ENCODE measurements around the gene FANCG.

FANCG gene

DNA sequence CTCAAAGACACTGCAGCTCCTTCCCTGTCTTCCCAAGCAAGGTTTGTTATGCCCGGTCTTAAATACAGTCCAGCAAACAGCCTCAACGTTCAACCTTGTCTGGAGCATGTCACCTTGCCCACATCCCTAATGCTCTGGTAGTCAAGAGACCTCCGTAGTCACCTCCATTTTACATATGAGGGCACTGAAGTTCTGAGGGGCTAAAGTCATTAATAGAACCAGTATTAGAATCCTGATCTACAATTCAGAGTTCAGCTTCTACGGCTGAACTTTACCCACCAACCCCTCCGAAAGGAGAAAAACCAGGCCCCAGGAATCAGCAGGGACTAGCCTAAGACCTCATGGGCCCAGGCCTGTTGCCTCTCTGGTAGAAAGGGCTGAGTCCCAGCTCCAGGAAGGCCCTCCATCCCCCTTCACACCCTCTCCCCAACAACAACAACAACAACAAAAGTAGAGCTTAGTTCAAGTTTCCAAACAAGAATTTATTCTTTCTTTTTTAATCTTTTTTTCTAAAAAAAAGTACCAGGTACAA, 24.0 kb upstream of the FANCG start:
- no peak for DNase-seq

DNA sequence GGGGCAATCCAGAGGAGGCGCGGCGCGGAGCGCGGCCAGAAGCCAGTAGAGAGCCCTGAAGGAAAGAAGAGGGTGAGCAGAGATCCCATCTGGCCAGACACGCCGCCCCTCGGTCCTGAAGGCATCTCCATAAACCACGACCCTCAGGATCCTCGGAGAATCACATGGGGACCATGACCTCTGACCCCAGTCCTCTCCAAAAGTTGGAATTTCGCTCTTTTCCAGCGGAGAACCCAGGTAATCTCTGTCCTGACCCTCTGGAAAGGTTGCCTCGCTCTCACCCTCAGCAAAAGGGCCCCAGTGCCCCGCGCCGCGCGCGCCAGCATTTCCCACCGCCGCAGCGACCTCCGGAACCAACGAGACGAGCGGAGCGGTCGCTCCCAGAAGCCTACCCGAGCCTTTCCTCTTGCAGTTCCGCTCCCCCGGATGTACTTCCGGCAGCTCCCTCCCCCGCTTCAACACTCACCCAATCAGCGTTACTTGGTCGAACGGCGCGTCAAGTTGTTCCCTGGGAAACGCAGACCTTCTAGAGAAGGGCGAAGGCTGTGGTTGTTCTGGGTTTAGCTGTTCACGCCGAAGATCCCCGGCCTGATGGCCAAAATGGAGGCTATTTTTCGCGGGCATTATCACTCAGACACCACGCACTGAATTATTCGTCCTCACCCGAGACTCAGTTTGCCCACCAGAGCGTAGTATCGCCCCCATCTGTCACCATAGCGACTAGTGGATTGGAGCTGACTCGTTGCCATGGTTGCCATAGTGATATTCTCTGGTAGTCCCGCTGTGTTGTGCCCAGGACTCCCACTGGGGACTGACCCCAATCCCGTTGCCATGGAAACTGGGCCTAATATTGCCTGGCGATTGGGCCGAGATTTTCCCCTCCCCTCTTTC, 23.3 kb upstream of the FANCG start, which contains the start of gene STOML2:
Gene STOML2 (minus strand): TSS at position 363 of the 891 bp plus-strand sequence. CDS start 37 bp downstream, at position 326.
- peak; percentile 93 for DNase-seq

DNA sequence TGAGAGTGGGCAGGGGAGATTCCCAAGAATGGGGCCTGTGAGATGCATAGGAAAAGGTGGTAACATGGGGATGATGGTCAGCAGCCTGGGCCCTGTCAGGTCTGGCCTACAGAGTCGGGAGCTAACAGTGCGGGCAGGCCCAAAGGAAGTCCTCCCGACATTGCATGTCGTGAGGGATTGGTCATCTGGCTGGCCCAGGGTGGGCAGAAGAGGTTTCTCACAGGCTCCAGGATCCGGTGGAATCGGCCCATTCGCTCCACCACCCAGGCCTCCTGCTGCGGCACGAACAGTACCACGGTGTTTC, 22.7 kb upstream of the FANCG start:
- DNase-seq = no peak

DNA sequence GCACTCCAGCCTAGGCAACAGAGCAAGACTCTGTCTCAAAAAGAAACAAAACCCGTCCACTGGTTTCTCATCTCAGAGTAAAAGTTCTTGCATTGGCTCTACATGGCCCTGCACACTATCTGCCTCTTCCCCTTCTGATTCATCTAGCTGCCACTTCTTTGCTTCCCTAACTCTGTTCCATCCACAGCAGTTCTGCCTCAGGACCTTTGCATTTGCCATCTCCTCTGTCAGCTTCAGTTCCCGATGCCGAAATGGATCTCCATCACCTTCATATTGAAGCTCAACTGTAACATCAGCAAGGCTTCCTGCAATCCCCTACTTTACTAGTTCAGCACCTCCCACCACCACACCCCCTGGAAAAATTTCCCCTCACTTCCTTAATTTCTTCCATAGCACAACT, 17.8 kb upstream of the FANCG start:
- DNase-seq = no peak

DNA sequence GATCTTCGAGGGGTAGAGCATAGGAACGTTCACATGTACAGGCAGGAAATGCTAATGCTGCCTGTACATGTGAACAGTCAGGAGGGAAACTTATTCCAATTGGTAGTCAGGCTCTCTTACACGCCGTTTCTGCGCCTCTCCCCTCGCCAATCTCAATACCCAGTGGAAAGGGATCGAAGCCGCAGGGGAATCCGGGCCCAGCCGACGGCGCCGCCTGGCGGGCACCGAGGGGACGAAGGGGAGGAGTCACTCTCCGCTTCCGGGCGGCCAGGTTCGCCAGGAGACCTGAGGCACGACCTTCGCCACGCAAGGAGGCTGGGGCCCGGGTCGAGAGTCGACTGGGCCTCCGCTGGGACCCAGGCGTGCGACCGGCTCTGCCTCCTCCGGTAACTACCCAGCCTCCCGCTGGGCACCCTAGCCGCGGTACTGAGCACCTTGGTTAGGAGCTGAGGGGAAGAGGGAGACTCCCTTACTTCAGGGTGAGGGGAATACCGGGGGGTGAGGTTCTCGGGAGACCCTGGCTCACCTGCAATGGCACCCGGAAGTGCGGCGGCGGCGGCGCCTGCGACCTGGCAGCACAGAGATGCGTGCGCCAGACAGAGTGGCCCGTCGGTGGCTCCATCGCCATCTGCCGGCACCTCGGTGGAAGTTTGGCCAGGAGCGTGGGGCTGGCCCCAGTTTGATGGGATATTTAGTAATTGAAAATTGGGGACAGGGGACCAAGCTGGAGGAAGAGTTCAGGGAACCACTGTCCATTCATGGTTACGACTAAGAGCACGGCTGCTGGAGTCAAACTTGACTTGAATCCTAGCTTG, 16.5 kb upstream of the FANCG start, which contains the start of gene PIGO:
Gene PIGO (minus strand): TSS at position 557 of the 815 bp plus-strand sequence. CDS start 1,026 bp downstream, outside the sequence.
- DNase-seq = peak; percentile 90

DNA sequence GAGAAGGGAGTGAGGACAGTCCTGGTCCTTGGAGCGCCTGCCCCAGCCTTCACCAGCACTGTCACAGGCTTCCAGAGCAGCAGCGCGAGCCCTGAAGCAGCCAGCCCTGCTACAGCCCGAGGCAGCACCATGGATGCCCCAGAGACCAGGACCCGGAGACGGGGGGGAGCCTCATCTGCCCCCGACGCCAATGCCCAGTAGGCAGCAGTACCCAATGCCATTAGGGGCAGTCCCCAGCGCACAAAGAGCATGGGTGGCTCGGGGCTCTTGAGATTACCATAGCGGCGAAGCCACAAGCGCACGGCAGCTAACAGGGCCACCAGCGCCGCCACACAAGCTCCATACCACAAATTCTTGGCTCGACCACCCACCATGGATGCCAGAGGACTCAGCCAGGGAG, 11.8 kb upstream of the FANCG start:
- no peak for DNase-seq

DNA sequence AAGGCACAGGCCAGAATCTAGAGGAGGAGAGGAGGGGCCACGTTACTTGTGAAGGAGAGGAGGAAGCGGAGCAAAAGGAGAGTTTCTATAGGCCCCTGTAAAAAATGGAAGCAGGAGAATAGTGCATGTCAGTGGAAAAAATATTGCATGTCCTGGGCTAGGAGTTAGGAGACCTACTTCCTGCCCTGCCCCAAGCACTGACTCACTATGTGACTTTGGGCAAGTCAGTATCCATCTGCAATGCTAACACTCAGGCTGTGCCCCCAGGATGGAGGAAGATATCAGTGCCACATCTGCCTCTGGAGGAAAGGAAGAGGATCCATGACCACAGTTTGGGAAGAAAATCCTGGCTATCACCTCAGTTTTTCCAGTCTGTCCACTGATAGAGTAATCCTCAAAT, 9.7 kb upstream of the FANCG start:
- no peak for DNase-seq

DNA sequence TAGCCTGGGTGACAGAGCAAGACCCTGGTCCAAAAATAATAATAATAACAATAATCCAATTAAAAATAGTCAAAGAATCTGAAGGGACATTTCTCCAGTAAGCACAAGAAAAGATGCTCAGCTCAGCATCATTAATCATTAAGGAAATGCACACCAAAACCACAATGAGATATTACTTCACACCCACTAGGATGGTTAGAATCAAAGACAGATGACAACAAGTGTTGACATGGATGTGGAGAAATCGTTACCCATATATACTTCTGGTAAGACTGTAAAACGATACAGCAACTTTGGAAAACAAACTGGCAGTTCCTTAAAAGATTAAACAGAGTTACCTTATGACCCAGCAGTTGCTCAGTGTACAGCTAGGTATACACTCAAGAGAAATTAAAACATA, 5.3 kb upstream of the FANCG start:
- DNase-seq = no peak

DNA sequence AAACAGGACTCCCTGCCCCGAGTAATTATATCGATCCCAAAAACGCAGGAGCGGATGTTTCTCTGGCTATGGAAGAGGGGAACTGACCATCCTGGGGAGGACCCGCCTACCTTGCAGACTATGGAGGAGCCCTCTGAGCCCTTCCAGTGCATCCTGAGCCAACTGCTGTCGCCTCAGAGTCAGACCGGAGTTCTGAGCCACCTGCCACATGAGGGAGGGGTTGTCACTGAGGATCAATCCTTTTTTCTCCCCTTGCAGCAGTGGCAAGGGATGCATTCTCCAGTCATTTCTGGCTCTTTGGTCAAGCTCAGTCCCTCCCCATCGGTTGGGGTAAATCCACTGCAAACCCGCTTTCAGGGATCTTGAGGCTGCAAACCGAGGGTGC, 709 bp downstream of the FANCG start:
- no peak for DNase-seq

DNA sequence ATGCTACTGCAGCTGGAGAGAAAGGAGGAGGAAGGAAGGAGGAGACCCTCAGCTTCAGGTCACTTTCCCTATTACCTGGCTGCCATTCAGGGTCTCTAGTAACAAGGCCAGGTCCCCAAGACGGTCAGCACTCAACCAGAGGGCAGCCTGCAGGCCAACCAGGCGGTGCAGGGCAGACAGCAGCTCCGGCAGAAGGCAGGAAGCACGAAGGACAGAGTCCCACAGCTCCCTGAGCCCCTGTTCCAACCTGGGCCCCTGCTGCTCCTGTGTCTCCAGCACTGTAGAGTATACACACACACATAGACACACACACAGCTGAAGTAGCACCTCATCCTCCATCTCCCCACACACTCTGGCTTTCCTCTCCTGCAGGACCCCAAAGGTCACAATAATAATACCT, 1.7 kb downstream of the FANCG start:
- DNase-seq = no peak

DNA sequence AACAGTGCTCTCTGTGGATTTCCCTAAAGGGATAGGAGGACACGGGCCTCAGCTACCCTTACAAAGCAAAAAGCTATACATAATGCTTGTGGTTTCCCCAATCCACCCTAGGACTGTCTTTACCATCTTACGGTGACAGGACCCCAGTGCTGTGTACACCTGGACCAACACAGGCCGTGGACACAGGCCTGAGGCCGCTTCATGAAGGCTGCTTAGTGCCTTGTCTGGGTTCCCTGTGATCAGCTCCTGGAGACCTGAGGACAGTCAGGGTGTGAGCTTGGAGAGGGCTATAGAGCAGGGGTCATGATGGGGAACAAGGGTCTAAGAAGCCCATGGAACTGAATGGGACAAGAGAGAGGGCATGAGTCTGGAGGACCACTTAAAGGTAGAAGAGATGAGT, 2.9 kb downstream of the FANCG start:
- DNase-seq = no peak

DNA sequence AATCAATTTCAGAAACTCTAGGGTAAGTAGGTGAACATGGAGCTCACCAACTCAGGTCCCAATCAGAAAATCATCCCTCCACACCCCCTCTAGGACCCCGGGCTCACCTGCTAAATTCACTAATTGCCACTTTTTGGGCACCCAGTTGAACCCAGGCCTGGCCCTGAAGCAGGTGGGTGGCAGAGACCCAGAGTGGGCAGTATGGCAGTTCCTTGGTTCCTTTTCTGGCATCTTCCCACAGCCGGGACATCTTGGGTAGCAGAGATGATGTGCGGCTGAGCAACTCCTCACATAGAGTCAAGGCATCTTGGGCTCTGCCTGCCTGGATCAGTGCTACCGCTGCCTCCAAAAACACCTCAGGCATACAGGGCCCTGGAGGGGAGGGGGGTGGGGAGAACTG, 4.4 kb downstream of the FANCG start:
- DNase-seq = no peak

DNA sequence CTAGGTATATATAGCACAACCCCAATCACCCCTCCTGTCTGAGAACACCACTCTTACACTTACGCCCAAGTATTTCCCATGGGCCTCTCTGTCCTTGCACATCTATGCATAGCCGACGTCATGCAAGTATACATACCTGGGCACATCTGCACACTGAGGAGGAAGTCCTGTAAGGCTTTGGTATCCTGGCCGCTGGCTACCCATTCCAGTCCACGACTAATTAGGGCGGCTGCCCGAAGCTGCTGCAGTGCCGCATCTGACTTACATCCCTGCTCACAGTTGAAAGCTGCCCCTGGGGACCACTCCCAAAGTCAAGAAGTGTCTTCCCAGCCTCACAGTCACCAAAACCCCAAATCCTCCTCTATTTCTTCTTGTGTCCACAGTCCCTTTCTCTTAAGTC, 5.0 kb downstream of the FANCG start:
- DNase-seq = no peak

DNA sequence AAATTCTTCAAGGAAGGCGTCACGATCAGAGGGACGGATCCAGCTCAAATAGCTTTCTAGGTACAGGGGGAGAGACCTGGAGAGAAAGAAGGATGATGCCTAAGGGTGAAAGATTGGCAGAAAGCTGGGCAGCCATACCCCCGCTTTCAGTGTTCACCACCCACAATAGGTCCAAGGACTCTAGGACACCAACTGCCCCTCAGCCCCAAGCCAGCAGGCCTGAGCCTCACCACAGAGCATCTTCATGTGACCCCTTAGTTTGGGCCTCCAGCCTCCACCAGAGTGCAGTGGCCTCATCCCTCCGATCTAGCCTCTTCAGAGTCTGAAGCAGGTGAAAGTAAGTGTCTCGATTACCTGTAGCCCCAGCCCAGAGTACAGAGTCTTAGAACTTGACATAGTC, 5.6 kb downstream of the FANCG start:
- no peak for DNase-seq

DNA sequence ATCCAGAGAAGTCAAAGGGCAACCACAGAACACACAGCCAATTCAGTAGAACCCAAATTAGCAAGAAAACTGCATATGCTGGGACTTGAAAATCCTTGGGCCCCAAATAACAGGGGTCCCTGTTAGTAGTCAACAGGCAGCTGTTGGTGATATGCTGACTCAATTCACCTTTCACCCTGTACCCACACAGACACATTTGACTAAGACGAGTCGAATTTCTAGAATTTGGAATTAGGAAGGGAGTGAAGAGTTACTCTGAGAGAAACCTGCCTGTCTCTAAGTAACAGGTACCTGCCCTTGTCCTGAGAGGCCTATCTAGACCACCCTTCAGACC, 6.5 kb downstream of the FANCG start:
- DNase-seq = no peak

DNA sequence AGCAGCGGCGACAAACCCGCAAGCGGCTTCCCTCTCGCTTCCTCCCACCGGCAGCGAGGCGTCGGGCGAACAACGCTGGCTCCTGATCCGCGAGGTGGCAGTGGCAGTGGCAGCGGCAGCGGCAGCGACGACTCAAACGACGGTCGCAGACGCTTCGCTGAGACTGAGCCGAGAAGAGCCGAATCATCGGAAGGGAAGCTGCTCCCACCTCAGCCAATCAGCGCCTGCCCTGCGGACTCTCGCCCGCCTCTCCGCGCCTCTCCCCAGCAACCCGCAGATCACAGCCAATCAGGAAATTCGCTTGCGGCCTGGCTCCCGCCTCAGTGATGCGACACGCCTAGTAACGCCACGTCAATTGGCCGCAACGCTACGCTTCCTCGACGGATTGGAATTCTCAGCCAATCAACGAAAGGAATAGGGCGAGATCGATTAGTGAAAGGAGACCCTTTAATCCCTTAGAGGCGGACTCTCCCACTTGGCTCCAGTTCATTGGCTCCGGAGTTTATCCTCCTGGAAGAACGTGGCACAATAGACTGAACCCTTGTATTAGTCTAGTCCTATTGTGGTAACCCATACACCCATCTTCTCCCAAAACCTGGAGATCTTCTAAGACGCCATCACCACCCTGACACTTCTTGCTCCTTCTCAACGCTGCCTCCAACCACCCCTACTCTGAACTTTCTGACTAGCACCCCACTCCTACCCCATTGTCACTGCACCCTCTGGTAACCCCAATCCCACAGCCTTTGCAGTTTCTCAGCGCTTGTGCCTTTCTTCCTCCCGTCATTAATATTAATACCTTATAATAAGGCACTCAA, 7.1 kb downstream of the FANCG start, which contains the start of gene VCP:
Gene VCP (minus strand): TSS at position 165 of the 818 bp plus-strand sequence. CDS start 272 bp downstream, outside the sequence.
- DNase-seq = peak; percentile 98

DNA sequence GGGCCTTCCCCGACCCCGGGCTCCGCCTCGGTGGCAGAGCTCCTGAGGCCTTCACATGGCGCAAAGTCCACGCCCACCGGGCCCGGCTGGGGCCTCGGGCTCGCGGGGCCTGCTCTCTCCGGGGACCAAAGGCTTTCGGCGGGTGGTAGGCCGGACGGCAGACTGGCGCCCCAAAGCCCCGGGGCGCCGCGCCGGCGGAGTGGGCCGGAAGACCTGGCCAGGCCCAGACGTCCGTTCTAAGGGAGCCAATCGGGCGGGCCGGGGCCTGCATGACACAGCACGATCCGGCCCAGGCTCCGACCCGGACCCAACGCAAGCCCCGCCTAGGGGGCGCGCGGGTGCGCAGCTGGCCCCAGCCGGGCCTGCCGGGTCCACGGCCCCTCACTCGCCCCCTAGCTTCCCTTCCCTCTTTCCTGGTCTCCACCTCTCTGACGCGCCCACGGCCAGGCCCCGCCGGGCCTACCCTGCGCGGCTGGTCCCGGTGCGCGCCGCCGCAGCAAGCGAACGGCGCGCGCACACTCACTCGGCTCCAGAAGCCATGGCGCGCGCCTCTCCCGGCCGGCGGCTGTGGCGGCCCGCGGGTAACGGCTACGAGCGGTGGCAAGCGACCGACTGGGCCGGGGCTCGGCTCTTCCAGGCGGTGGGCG, 7.8 kb downstream of the FANCG start:
- peak; percentile 75 for DNase-seq

DNA sequence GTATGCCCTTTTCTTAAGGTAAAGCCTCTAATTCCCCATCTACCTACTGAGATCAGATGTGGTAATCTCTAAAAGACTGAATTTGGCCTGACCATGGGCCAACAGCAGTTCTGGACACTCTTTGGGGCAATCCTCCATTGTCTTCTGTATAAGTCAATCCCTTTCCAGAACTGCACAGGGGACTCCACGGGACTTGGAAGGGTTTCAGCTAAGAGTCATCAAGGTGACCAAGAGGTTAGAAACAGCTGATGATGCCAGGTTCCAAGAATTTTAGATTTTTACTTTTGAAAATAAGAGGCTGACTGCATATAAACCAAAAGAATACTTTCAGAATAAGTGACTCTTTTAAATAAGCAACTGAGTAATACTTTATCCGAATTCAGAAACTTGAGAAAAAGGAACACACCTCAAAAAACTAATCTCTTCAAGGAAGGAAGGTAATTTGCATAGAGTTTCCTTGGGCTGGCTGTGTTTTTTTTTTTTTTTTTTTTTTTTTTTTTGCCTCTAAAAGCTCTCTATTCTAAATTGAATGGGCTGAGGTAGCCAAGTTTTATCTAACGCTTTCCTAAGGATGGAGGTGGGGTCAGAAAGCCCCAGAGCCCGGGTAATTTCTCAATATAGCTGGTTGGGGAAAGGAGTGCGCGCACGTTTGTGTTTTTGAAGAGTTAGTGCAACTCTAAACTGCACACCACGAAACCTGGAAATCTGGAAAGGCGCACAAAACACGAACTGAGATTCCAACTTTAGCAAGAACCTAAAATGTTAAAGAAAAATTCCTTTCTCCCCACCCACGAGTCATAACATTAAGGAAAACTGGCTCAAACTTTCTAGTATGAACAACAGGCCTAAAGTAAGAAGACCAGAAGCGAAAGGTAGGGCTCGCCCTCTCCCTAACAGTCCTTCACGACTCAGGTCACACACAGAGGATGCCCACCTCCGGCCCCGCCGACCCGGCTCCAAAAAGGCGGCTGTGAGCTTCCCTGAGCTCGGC, 8.6 kb downstream of the FANCG start:
- no peak for DNase-seq

DNA sequence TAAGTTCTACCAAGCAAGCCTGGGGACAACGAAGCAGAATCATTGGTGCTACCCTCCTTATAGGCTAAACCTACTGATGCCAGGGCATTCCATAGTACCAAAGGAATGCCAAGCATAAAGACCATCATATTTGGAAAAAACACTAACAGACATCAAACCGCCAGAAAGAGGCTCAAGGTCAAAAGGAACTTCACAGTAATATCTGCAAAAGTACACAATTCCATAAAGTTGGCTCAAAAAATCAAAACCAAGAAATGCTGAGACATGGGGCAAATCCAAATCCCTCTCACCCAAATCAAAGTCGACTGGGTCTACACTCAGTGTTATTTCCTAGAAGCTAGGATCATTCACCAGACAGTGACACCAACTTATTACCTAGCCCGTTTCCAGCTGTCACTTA, 10.7 kb downstream of the FANCG start:
- DNase-seq = no peak

DNA sequence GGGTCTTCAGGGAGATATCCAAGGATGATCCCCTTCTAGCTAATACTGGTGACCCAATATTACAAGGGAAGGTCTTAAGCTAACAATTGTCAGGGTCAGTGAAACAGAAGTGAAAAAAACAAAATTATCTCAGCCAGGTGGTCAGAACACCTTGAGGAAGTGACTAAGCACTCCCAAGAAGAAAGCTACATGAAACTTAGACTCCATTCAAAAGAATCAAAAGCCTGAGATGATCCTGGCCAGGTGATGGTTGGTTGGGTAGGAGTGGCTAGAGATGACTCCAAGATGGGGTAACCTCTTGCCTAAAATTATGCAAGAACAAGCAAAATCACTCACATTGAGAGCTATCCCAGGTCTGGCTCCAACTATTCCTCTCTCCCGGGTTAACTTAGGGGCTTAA, 12.7 kb downstream of the FANCG start:
- DNase-seq = no peak
